MCF 10A (cell line): ENCODE results near the gene SIGLEC10. TPM values are rescaled to one million over a fixed set of nuclear protein-coding genes. Genes with fewer than 3 reads are reported as not detected.
"Not testable (repeated sequence)": the region's sequence is repeated elsewhere in the genome, so short reads cannot be mapped to it uniquely, and the experiment has no call there.

ENCODE experiments used
- BruUV-seq: library from RNA; stranded (reverse); fragments of 400-500 nt; replicated peaks from 2 replicates; lab custom pipeline; 2021; lab: Mats Ljungman, UMichigan
- CTCF ChIA-PET: fragments of 300-600 bp; sonication (Branson Sonifier 250); formaldehyde crosslinking; extraction: SDS; loops from one replicate; lab custom pipeline; 2021; ENCODE audit warnings: antibody characterized with exemption, inconsistent platforms; lab: Yijun Ruan, JAX
- POLR2A ChIA-PET: fragments of 300-600, 350-650 bp; sonication (Branson Sonifier 250); formaldehyde crosslinking; extraction: SDS; loops from one replicate; lab custom pipeline; 2020; ENCODE audit warnings: antibody characterized with exemption, inconsistent platforms; lab: Yijun Ruan, JAX
- DNase-seq: peaks from one replicate; pipeline ENCODE4 v3.0.0-alpha.2; 2018; ENCODE audit not compliant: unreplicated experiment
- H3K27ac Mint-ChIP-seq: one replicate; pipeline ENCODE4 v1.8.0; 2022; ENCODE audit warnings: mild to moderate bottlenecking, low read depth, mixed read lengths; ENCODE audit not compliant: unreplicated experiment
- H3K27me3 Mint-ChIP-seq: one replicate; pipeline ENCODE4 v1.8.0; 2022; ENCODE audit warnings: mixed read lengths; ENCODE audit not compliant: insufficient read depth, unreplicated experiment
- H3K36me3 Mint-ChIP-seq: one replicate; pipeline ENCODE4 v1.8.0; 2022; ENCODE audit warnings: mild to moderate bottlenecking, moderate library complexity, mixed read lengths; ENCODE audit not compliant: insufficient read depth, unreplicated experiment
- H3K4me1 Mint-ChIP-seq: one replicate; pipeline ENCODE4 v1.8.0; 2022; ENCODE audit warnings: mixed read lengths; ENCODE audit not compliant: insufficient read depth, unreplicated experiment
- H3K4me3 Mint-ChIP-seq: one replicate; pipeline ENCODE4 v1.8.0; 2022; ENCODE audit warnings: mild to moderate bottlenecking, moderate library complexity, mixed read lengths; ENCODE audit not compliant: unreplicated experiment
- H3K9me3 Mint-ChIP-seq: one replicate; pipeline ENCODE4 v1.8.0; 2022; ENCODE audit warnings: mixed read lengths; ENCODE audit not compliant: unreplicated experiment
- intact Hi-C: fragments of 100-400 bp; cut with micrococcal nuclease; formaldehyde crosslinking; loops from 2 replicates; pipeline ENCODE4 v1.14.1; 2022
- total RNA-seq: library from RNA; stranded (reverse); gene quantifications from 2 replicates; pipeline ENCODE4 v1.2.3, GENCODE V29; 2022
- TF ChIP-seq, protein P1 (sequence below): fragments of 200-600 bp; IDR thresholded peaks from one replicate; pipeline ENCODE4 v1.8.0; 2022; ENCODE audit warnings: antibody characterized with exemption, mild to moderate bottlenecking; ENCODE audit not compliant: unreplicated experiment

The SIGLEC10 gene
- total RNA-seq, 1 experiment from 2014 or later, result not detected

DNA sequence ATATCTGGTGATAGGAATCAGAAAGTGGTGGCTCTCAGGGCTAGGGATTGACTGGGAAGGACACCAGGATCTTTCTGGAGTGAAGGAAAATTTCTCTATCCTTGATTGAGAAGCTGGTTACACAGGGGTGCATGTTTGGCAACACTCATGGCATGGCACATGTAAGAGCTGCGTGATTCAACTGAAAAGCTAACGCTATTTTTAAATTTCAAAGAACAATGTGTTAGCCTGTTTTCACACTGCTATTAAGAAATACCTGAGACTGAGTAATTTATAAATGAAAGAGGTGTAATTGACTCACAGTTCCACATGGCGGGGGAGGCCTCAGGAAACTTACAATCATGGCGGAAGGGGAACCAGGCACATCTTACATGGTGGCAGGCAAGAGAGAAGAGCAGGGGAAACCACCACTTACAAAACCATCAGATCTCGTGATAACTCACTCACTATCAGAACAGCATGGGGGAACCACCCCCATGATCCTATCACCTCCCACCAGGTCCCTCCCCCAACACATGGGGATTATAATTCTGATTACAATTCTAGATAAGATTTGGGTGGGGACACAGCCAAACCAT, 33.4 kb upstream of the SIGLEC10 start:
- H3K27ac Mint-ChIP-seq, result no peak overlapping the region
- POLR2A ChIA-PET, result no interaction called here

DNA sequence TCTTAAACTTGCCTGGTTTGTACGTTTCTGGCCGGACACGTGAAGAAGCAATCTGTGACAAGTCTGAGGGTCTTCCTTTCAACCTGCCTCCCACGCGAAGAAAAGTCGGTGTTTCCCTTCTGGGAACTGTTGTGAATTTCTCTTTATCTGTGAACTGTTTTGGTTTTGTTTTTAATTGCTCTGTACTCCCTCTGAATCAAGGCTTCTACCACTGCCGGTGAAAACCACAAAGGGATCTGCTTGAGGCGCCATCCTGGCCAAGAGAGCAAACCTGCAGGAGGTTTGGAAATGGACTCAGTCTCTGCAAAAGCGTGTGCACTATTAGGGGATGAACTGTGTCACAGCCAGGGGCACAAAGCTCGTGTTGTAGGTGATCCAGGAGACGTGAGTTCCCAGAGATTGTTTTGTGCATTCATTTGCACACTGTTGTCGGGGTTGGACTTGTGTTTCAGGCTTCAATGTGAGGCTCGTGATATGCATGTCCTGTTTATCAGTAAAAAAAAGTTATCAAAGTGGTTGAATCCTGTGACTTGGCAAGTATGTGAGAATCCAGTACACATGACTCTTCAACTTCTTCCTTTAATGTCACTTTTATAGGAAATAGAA, 31.1 kb upstream of the SIGLEC10 start:
- BruUV-seq, result no TSS peak
- no peak for DNase-seq
- CTCF ChIA-PET, result interaction anchor here (0.9 to 1.3 kb wide), 2 partner anchors 25 to 336 kb away, joined by 3 read pairs; no protein-coding TSS in a partner anchor
- Mint-ChIP-seq H3K27ac (no peak overlapping the region), H3K4me1 (no peaks in the 10 kb centered on the region), H3K4me3 (no peak overlapping the region), H3K9me3 (peaks cover 10% of the 10 kb centered on the region), H3K27me3 (no peaks in the 10 kb centered on the region), H3K36me3 (no peaks in the 10 kb centered on the region)
- intact Hi-C loops, result no loop called here
- TF ChIP-seq, protein P1, sequence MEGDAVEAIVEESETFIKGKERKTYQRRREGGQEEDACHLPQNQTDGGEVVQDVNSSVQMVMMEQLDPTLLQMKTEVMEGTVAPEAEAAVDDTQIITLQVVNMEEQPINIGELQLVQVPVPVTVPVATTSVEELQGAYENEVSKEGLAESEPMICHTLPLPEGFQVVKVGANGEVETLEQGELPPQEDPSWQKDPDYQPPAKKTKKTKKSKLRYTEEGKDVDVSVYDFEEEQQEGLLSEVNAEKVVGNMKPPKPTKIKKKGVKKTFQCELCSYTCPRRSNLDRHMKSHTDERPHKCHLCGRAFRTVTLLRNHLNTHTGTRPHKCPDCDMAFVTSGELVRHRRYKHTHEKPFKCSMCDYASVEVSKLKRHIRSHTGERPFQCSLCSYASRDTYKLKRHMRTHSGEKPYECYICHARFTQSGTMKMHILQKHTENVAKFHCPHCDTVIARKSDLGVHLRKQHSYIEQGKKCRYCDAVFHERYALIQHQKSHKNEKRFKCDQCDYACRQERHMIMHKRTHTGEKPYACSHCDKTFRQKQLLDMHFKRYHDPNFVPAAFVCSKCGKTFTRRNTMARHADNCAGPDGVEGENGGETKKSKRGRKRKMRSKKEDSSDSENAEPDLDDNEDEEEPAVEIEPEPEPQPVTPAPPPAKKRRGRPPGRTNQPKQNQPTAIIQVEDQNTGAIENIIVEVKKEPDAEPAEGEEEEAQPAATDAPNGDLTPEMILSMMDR, result no peak
- POLR2A ChIA-PET, result no interaction called here

More for the DNA sequence above, 33.4 kb upstream of the SIGLEC10 start:
- TF ChIP-seq, protein P1, result no peak
- CTCF ChIA-PET, result interaction anchor here (0.7 to 0.8 kb wide), 2 partner anchors 64 to 286 kb away, joined by 3 to 4 read pairs; no protein-coding TSS in a partner anchor
- intact Hi-C loops, result no loop called here
- no TSS peak for BruUV-seq
- Mint-ChIP-seq H3K4me1 (no peaks in the 10 kb centered on the region), H3K9me3 (peaks cover 14% of the 10 kb centered on the region), H3K27me3 (no peaks in the 10 kb centered on the region), H3K4me3 (no peak overlapping the region), H3K36me3 (no peaks in the 10 kb centered on the region)
- no peak for DNase-seq

DNA sequence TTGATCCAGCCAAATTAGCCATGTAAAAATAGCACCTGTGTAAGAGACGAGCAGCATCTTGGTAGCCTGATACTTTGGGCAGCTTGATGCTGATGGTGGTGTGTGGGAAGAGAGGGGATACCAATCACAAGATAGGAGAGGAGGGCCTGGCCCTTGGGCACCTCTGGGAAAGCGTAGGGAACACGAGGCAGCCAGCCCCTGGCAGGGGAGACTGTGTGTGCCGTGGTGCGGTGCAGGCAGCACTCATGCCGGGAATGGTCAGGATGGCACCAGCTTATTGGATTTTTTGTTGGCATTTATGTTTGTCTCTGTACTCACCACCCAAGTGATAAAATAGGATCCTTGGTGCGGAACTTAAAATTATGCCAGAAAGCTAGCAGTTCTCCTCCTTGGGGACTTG, 30.6 kb upstream of the SIGLEC10 start:
- H3K4me1 Mint-ChIP-seq, result no peaks in the 10 kb centered on the region
- H3K9me3 Mint-ChIP-seq, result peaks cover 8% of the 10 kb centered on the region
- intact Hi-C loops, result no loop called here
- H3K27me3 Mint-ChIP-seq, result peaks cover under 1% of the 10 kb centered on the region
- ChIA-PET POLR2A (no interaction called here), CTCF (interaction anchor here (0.7 to 0.9 kb wide), 2 partner anchors 10 to 25 kb away, joined by 3 read pairs; no protein-coding TSS in a partner anchor)
- DNase-seq, result no peak
- no TSS peak for BruUV-seq
- H3K36me3 Mint-ChIP-seq, result no peaks in the 10 kb centered on the region
- TF ChIP-seq, protein P1, result no peak
- H3K4me3 Mint-ChIP-seq, result no peak overlapping the region
- H3K27ac Mint-ChIP-seq, result no peak overlapping the region

DNA sequence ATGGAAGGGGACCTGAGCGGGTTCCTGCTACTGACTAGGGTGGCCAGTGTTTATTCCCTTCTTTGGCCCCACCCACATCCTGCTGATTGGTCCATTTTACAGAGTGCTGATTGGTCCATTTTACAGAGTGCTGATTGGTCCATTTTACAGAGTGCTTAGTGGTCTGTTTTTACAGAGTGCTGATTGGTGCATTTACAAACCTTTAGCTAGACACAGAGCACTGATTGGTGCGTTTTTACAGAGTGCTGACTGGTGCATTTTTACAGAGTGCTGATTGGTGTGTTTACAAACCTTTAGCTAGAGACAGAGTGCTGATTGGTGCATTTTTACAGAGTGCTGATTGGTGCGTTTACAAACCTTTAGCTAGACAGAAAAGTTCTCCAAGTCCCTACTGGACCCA, 30.1 kb upstream of the SIGLEC10 start:
- H3K4me3 Mint-ChIP-seq, H3K27ac Mint-ChIP-seq, BruUV-seq, H3K9me3 Mint-ChIP-seq, POLR2A ChIA-PET, intact Hi-C loops, DNase-seq, H3K36me3 Mint-ChIP-seq, H3K4me1 Mint-ChIP-seq, H3K27me3 Mint-ChIP-seq: not testable (repeated sequence)
- CTCF ChIA-PET, result interaction anchor here (0.6 to 1.8 kb wide), 6 partner anchors 10 to 1898 kb away, joined by 3 to 8 read pairs (median 4); no protein-coding TSS in a partner anchor
